GM21825 (cell line): Measurements from ENCODE around the gene CD209.

Experiments
- ATAC-seq: cut with Tn5 transposase; IDR thresholded peaks from one replicate; pipeline ENCODE4 v1.9.1; 2021; ENCODE audit warnings: mild to moderate bottlenecking, moderate library complexity; ENCODE audit not compliant: unreplicated experiment

Gene CD209

DNA sequence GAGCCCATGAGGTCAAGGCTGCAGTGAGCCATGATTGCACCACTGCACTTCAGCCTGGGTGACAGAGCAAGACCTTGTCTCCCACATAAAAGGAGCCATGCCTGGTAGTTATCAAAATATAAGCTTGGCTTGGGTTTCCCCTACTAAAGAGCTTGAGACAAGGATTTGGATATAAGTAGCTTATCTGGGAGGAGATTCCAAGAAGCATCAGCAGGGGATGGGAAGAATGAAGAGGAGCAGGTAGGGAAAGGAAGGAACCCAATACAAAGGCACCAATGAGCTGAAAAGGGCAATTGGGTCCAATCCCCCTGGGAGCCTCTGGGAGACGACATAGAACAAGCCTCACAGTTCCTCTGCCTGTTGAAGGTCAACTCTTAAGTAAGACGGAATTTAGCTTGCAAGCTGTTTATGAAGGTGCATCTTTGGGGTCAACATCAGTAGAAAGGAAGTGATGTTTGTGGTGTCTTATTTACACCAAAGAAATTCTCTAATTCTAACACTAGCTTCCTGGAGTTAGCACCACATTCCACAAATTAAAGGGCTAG, 8.1 kb downstream of the CD209 start:
- no peak for ATAC-seq

DNA sequence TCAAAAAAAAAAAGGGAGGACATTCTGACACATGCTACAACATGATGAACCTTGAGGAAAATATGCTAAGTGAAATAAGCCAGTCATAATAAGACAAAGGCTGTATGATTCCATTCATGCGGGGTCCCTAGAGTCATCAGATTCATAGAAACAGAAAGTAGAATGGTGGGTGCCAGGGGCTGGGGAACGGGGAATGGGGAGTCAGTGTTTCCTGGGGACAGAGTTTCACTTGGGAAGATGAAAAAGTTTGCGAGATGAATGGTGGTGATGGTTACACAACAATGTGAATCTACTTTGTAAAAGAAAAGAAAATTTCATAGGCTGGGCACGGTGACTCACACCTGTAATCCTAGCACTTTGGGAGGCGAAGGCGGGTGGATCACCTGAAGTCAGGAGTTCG, 9.3 kb downstream of the CD209 start:
- ATAC-seq = no peak

DNA sequence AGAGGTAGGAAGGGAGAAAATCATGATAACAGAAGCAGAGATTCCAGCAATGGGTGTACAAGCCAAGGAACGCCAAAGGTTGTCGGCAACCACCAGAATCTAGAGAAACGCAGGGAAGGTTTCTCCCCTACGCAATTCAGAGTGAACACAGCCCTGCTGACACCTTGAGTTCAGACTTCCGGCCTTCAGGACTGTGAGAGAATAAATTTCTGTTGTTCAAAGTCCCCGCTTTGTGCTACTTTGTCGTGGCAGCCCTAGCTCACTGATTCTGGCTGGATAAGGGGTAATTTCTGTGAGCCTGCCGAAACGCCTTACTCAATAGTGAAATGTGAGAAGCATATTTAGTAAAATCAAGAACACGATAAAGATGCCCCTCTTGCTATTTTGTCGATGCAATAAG, 10.1 kb downstream of the CD209 start:
- no peak for ATAC-seq

DNA sequence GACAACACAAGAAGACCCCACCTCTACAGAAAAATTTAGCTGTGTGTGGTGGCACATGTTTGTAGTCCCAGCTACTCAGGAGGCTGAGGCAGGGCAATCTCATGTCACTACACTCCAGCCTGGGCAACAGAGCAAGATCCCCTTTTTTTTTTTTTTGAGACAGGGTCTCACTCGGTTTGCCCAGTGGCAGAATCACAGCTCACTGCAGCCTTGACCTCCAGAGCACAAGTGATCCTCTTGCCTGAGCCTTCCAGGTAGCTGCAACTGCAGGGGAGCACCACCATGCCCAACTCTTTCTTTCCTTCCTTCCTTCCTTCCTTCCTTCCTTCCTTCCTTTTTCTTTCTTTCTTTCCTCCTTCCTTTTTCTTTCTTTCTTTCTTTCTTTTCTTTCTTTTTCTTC, 11.2 kb downstream of the CD209 start:
- no peak for ATAC-seq

DNA sequence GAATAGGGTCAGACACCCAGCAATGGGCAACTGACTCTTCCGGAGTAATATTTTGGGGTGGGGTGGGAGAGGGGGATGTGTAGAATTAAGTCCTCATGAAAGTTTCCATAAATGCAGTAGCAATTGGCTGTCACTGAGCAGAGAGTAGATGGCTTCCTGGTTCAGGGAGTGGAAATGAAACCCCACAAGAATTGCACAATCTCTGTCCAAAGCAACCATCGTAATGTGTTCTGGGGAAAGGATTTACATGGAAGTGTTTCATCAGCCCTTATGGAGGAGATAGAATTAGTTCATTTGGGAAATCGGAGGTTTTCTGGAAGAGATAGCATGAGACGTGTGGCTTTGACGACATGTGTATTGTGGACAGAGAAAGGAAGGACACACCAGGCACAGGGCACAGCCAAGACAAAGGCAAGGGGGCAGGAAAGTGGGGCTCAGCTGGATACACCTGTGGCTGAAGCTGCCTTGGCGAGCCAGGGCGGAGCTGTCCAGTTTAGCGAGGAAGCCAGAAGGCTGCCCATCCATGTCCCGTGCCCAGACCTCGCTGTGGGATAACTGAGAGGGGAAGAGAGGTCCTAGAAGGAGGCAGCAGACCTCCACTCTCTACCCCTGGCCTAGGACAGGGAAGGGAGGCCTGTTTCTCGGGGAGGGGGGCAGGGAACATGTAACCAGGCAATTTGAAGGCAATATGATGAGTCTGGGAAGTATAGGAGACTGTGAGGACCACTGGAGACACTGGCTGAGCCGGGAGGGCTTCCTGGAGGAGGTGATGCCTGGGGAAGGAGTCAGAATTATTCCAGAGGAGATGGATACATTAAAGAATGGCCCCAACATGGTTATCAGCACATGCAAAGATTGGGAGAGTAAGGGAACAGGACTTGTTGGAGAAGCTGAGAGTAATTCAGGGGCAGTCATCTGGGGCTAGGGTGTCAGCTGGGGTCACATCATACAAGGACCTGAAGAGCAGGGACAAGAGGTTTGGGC, 12.8 kb downstream of the CD209 start:
- ATAC-seq = no peak

DNA sequence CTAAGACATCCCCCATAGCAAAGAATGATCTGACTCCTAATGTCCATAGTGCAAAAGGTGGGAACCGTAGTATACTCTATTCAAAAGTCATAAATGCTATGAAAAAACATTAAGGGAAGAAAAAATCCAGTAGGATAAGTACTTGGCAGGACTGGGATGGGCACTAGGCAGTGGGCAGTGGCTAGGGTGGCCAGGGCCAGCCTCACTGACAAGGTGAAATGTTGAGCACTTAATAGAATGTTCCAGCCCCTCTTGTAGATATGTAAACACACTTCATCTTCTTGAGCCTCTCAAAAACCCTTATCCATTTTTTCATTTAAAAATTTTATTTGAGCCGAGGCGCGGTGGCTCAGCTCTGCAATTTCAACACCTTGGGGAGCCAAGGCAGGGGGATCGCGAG, 14.0 kb downstream of the CD209 start:
- no peak for ATAC-seq

DNA sequence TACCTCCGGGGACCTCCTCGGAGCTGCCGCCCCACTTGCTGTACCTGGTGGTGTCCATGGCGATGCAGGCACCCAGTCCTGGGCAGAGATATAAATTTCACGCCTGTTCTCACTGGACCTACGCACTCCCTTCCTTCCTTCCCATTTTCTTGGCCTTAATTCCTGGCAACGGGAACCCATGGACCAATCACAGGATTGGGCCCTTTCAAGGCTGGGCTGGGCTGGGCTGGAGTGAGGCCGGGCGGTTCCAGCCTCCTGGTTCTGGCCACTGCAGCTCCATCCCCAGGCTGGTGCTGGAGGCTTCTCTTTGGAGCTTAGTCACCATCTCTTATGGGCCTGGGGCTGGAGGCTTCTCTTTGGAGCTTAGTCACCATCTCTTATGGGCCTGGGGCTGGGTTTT, 15.3 kb downstream of the CD209 start, which contains the start of gene CLEC4G:
Gene CLEC4G, minus strand, starts transcription at position 66 of the 400 bp plus-strand sequence. Its CDS starts 8 bp downstream, at position 58.
- no peak for ATAC-seq

DNA sequence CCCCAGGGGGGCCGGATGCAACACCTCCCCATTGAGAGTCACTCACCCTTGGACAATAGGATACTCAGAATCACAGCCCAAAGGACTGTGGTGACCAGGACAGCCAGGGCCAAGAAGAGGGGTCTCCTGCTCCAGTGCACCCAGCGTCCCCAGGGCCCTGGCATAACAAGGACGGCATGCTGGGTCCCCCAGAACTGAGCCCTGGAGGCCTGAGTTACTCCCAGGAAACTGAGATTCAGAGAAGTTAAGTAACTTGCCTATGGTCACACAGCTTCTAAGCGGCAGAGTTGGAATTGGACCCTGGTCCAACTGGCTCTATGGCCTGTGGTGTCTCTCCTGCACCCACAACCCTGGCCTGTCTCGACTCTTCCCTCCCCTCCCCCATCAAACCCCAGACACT, 15.7 kb downstream of the CD209 start:
- ATAC-seq = no peak

DNA sequence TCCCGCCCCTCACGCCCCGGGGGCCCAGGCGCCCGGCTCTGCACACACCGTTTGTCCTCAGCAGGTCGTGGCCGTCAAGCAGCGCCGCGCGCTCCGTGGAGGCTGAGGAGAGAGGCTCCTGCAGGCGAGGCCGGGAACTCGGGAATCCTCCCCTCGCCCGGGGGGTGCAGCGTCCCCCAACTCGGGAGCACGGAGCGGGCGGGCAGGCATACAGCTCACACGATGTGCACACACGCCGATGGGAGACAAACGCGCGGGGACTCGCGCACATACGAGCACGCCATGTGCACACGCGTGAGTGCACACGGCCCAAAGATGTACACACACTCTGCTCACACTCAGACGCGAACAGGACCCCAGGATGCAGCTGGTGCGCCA, 16.1 kb downstream of the CD209 start:
- no peak for ATAC-seq

DNA sequence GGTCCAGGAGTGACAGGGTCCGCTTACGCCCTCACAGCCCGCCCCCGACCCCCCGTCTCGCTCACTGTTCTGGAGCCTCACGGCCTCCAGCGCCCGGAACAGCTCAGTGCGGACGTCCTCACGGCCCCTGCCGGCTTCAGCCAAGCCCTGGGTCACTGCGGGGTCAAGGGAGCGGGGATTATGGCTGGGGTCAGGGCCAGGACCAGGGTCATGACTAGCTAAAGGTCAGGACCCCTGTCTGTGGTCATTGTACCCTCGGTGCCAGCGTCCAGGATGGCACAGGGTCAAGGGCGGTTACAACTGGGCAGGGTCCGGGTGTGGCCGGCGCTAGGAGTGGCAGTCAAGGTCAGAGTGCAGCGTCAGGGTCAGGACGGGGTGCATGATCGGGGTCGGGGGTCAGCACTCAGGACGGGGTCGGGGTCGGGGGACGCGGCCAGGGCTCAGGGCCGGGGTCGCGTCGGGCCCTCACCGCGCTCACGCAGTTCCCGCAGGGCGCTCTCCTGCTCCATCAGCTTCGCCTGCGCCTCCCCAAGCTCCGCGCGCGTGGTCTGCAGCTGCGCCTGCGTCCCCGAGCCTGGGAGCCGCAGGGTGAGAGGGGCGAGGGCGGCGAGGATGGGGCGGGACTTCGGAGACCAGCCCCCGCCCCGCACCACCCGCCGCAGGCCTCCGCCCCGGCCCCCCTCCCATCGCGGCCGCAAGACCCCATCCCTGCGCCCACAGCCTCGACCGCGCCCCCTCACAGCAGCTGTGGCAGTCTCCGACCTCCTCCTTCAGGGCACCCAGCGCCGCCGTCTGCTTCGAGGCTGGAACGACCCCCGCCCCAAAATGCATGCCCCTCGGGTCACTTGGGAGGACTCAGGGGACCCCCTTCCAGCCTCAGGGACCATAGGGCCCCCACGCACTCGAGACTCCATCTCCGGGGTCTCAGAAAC, 16.8 kb downstream of the CD209 start:
- ATAC-seq = no peak

DNA sequence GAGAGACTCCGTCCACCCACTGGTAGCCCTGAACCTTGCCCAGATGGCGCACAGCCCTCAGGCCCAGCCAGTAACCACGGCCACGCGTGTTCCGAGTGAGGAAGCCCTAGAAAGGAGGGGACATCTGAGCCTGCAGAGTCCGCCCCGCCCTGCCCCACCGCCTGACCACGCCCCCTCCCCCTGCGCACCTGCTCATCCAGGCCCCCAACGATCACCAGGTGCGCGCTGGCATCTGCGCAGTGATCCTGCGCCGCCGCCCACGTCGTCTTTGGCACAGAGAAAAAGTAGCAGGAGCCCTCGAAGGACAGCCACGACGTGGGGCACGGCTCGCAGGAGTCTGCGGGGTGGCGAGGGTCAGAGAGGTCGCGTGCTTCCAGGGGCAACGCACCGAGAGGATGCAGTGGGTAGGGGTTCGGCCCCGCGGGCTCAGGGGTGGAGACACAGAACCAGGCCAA, 17.5 kb downstream of the CD209 start:
- no peak for ATAC-seq

DNA sequence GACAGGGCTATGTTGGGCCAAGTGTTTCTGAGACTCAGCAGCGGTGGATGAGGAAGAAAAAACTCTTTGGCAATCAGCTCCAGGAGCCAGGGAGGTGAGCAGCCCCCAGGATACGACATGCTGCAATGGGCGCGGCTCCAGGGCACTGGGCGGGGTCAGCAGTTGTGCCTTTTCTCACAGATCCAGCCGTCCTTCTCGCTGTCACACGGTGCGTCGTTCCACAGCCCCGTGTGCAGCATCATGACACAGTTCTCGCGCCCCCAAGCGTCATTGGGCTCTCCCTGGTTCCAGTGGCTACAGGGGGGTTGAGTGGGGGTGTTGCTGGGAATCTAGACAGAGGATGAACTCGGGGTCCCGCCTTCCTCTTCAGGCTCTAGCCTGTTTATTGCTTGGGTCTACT, 18.1 kb downstream of the CD209 start:
- ATAC-seq = no peak

DNA sequence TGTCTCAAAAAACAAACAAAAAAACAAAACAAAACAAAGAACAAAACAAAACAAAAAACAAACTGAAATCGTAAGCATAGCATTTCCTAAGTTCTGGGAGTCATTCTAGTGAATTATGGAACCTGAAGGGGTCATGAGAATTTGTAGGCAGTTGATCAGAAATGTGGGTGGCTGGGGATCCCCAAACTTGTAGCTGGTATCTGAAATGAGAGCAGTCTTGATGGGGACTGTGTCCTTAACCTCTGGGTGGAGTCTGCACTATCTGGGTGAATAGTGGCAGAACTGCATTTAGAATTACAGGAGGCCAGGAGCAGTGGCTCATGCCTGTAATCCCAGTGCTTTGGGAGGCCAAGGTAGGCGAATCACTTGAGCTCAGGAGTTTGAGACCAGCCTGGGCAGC, 21.5 kb downstream of the CD209 start:
- no peak for ATAC-seq

DNA sequence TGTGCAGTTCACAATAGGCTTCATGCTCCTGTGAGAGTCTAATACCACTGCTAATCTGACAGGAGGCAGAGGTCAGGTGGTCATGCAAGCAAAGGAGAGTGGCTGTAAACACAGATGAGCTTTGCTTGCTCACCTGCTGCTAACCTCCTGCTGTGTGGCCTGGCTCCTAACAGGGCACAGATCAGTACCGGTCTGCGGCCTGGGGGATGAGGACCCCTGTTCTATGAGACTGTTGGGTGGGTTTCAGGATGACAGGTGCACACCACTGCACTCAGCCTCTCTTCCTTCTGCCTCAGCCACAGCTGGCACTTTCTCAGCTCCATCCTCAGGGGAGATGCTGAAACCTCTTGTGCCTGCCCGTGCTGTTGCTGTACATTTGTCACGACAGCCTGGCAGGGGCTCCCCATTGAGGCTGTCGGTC, 25.1 kb downstream of the CD209 start:
- ATAC-seq = no peak

DNA sequence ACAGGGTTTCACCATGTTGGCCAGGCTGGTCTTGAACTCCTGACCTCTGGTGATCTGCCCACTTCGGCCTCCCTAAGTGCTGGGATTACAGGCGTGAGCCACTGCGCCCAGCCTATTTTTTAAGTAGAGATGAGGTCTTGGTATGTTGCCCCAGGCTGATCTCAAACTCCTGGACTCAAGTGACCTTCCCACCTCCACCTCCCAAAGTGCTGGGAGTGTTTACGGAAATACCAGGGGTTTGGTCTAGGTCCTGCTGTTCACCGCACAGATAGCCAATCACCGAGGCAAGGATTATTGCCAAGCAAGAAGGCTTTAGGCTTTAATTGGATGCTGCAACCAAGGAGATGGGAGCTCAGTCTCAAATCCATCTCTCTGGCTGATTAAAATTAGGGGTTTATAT, 27.0 kb downstream of the CD209 start:
- no peak for ATAC-seq

DNA sequence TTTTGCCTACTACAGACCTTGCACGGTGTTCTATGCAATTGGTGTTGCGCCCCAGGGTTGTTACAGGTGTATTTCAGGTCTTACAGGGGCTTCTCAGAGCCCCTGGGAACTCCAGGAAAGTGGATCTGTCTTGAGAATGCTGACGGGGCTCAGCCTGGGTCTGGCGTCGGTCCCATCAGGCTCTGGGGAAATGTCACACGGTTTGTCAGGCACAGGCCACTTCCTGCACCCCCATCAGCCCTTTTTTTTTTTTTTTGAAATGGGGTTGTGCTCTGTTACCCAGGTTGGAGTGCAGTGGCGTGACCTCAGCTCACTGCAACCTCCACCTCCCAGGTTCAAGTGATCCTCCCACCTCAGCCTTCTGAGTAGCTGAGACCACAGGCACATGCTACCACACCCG, 28.7 kb downstream of the CD209 start:
- ATAC-seq = no peak

DNA sequence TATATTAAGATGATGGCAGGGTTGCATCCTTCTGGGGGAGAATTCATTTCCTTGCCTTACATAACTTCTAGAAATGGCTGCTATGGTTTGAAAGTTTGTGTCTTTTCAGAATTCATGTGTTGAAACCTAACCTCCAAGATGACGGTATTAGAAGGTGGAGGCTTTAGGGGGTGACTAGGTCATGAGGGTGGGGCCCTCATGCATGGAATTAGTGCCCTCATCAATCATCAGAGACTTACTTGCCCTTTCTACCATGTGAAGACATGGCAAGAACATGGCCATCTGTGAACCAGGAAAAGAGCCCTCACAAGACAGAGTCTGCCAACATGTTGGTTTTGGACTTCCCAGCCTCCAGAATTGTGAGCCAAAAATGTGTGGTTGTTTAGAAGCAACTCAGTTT, 30.6 kb downstream of the CD209 start:
- ATAC-seq = no peak

DNA sequence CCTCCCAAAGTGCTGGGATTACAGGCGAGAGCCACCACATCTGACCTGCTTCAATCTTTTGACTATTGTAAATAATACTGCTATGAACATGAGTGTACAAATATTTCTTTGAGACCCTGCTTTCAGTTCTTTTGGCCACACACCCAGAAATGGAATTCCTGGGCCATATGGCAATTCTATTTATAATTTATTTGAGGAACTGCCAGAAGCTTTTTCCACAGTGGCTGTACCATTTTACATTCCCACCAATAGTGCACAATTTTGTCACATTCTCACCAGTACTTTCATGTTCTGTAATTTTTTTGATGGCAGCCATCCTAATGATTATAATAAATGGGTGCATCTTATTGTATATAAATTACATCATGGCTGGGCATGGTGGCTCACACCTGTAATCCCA, 31.7 kb downstream of the CD209 start:
- ATAC-seq = no peak

DNA sequence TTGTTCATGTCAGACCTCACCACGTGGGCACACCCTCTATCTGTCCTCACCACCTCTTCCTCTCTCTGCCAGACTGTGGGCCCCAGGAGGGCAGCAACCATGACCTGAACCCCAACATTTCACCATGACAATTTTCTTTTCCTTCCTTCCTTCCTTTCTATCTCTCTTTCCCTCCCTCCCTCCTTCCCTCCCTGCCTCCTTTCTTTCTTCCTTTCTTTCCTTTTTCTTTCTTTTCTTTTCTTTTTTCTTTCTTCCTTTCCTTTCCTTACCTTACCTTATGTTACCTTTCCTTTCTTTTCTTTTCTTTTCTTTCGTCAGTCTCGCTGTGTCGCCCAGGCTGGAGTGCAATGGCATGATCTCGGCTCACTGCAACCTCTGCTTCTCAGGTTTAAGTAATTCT, 36.7 kb downstream of the CD209 start:
- ATAC-seq = no peak

DNA sequence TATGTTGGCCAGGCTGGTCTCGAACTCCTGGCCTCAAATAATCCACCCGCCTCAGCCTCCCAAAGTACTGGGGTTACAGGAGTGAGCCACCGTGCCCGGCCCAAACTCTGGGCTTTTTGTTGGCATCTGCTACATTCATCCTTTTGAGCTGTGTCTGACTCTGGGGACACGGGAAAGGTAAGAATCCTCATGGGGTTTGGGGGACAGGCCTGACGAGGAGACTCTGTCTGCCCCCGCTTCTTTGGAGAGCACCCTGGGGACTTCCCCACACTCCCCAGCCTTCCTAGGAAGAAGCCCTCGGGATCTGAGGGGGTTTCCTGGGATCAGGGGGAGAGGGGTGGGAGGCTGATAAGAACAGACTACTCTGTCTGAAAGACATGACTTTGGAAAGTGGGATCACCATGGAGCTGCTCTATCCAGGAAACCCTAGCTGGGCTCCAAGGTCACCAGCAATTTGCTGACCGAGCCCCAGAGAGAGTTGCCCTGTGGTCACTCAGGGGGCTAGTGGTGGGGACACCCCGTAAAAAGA, 37.3 kb downstream of the CD209 start:
- no peak for ATAC-seq

DNA sequence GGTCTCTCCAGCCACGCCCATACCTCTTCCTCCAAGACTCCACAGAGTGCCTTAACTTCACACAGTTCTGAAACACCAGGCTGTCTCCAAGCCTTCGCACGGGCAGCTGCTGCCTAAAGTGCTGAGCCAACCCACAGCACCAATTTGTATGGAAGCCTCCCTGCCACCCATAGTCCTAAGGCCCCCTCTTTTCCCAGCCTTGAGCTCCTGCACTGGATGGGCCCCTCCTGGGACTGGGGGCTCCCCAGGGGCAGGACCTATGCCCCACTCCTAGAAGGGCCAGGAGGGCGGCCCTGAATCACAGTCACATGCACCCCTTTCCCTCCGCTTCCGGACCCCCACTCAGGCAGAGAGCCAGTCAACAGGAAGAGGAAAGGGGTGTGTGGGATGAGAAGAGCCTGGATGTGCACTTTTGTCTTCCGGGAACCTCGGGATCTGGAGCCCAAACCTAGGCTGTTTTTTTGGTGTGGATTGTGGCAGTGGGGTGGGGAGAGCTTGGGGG, 40.3 kb downstream of the CD209 start:
- no peak for ATAC-seq
